ENCODE measurements around the gene SPATA25. TPM values are rescaled to one million over a fixed set of nuclear protein-coding genes. Genes with fewer than 3 reads are reported as not detected.
A peak's percentile ranks its signal among the peaks of the same experiment; 100 is the strongest.

SPATA25 gene
- total and polyA plus RNA-seq, 2 donors (not counting 3 experiments of a cell fraction or from before 2014, with no cell fraction given) = 0.69 to 1.3 TPM

DNA sequence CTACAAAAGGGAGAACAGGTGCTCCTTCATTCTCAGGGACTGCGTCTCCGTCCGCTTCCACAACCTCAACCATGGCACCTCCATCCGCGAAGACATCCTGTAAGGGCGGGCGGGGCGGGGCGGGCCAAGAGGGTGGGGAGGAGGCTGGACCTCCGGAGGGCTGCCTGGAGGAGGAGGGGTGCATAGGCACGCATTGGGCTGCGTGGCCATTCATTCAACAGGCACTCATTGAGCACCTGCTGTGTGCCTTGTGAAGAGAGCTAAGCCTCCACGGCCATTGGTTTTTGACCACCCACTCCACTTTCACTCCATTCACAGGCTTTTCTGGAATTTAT lies 29.6 kb downstream of the SPATA25 start:
- Histone ChIP-seq H3K27me3 (ENCODE audit: control insufficient read depth in 2 of 2, insufficient read depth in 2 of 2, low read length in 2 of 2) (no peaks in the 10 kb centered on the region), H3K27ac (ENCODE audit: insufficient read depth, low read depth, low read length) (peak overlapping the region; percentile 51), H3K9me1 (replicated peaks; ENCODE audit: control insufficient read depth, extremely low read depth, insufficient read depth, low read length) (no peaks in the 10 kb centered on the region), H3K79me2 (ENCODE audit: control insufficient read depth, insufficient read depth, low read length) (peaks cover 9% of the 10 kb centered on the region), H3K4me3 (replicated peaks in 1 of 3; ENCODE audit: insufficient read depth in 1 of 3, low read depth in 1 of 3, low read length in 3 of 3) (peak overlapping the region; percentile 29 to 78 (median 66)), H4K20me1 (replicated peaks; ENCODE audit: control insufficient read depth, extremely low read depth, insufficient read depth, low read length) (no peaks in the 10 kb centered on the region), H3K9ac (replicated peaks; ENCODE audit: extremely low read depth, insufficient read depth, low read length) (peak overlapping the region; percentile 35), H3K36me3 (ENCODE audit: control insufficient read depth in 2 of 2, extremely low read depth in 1 of 2, insufficient read depth in 2 of 2, low read length in 2 of 2) (no peaks in the 10 kb centered on the region), H3K4me2 (ENCODE audit: insufficient read depth, low read length) (peak overlapping the region; percentile 70), H3K4me1 (ENCODE audit: control insufficient read depth, extremely low read depth, insufficient read depth, low read length) (peaks cover 12% of the 10 kb centered on the region), H3K9me3 (replicated peaks; ENCODE audit: control insufficient read depth, insufficient read depth, low read length) (no peaks in the 10 kb centered on the region), H2AFZ (ENCODE audit: low read depth, low read length) (peak overlapping the region; percentile 77)
- no peak for TF ChIP-seq FOS (IDR thresholded peaks at IDR 0.05; ENCODE audit: borderline replicate concordance, insufficient read depth, low read length)
- TF ChIP-seq CTCF (IDR thresholded peaks at IDR 0.05; ENCODE audit: extremely low read depth in 1 of 2, insufficient read depth in 1 of 2, low read depth in 1 of 2, low read length in 2 of 2) = no peak
- TF ChIP-seq EZH2 (IDR thresholded peaks at IDR 0.05; ENCODE audit: borderline replicate concordance, low read depth, low read length, severe bottlenecking) = no peak
- TF ChIP-seq GATA2 (IDR thresholded peaks at IDR 0.05; ENCODE audit: insufficient read depth, insufficient read length, low read depth, low read length) = no peak
- no peak for TF ChIP-seq POLR2AphosphoS5 (IDR thresholded peaks at IDR 0.05; ENCODE audit: insufficient read depth, low read depth, low read length)
- TF ChIP-seq, protein P1, sequence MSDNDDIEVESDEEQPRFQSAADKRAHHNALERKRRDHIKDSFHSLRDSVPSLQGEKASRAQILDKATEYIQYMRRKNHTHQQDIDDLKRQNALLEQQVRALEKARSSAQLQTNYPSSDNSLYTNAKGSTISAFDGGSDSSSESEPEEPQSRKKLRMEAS (IDR thresholded peaks at IDR 0.05; ENCODE audit: insufficient read depth, insufficient read length) = no peak
- no peak for TF ChIP-seq POLR2A (IDR thresholded peaks at IDR 0.05; ENCODE audit: low read depth, low read length)
- TF ChIP-seq MYC (IDR thresholded peaks at IDR 0.05; ENCODE audit: low read depth, low read length) = no peak
- TF ChIP-seq JUN (IDR thresholded peaks at IDR 0.05; ENCODE audit: borderline replicate concordance, insufficient read depth, insufficient read length, low read depth) = no peak
- no peak for FAIRE-seq
- no peak for DNase-seq (ENCODE audit: low read depth, low spot score)
- BruUV-seq (replicated peaks) = no TSS peak
- CTCF ChIA-PET = interaction anchor here (1.1 kb wide), 1 partner anchor 59 kb away, joined by 3 read pairs; no protein-coding TSS in a partner anchor
- dilution Hi-C loops (cut with MboI; ENCODE audit: extremely low pct_ligation_motif_present, low sequenced_read_pairs) (no loop called here), intact Hi-C loops (cut with micrococcal nuclease) (loop anchor here (1.0 to 2.0 kb wide), 6 partner anchors 23 to 77 kb away; partner anchors contain the start of genes CTSA, NEURL2, PCIF1 and UBE2C)
- POLR2A ChIA-PET = no interaction called here
